ENCODE results near the gene IRAK4. TPM values are rescaled to one million over a fixed set of nuclear protein-coding genes. Genes with fewer than 3 reads are reported as not detected.

The IRAK4 gene
- total RNA-seq: 10 to 100 TPM; 18.5 to 28.0 TPM
- polyA plus RNA-seq: 10 to 100 TPM in 1 of 2 donors, 1 to 10 TPM in 1; 9.4 to 17.1 TPM
- long read RNA-seq, donor 1, full-length matches to known transcripts: 4 of 4 reads
- long read RNA-seq, donor 1, partial matches to known transcripts: 0 of 4 reads
- long read RNA-seq, donor 1, other reads (novel, unspliced or antisense): 0 of 4 reads
- long read RNA-seq, donor 2, partial matches to known transcripts: 0 of 1 reads
- long read RNA-seq, donor 2, other reads (novel, unspliced or antisense): 0 of 1 reads
- long read RNA-seq, donor 3: 0 reads
- long read RNA-seq, donor 4: 0 reads
- long read RNA-seq, donor 5, full-length matches to known transcripts: 5 of 5 reads
- long read RNA-seq, donor 5, partial matches to known transcripts: 0 of 5 reads
- long read RNA-seq, donor 5, other reads (novel, unspliced or antisense): 0 of 5 reads

DNA sequence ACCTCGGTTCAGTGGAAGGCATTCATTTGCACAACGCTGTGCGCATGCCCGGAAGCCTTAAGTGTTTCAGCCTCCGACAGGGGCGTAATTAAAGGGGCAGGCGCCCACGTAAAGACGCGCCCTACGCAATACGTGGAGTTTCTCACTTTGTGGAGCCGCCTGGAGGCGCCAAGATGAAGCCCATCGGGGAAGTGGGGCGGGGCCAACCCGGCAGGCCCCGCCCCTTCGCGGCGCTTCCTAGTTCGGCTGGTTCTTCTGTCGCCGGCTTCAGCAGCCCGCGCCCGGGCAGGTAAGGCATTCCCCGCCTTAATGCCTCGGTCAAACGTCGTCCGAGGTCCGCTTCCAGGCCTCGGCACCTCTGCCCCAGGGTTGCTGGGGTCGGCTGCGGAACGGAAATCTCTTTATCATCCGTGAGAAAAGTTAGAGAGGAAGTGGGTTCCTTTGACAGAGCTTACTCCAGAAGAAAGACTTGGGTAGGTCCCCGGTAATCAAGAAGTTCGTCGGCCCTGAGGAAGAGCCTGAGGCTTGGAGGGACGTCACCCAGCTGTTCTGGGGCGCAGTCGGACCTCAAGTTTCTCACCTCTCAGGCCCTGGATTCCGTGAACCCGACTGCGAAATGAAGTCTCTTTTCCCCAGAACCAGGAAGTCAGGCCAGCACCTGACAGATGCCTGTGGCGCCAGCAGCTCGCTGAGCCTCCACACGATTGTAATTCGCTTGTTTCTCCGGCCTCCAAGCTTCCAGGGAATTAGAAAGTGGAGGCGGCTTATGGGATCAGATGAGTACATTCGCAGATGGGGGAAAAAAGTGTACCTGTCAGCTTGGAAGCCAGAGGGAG, at the start of gene IRAK4, which contains the start of gene PUS7L:
Gene IRAK4 (plus strand): TSS at position 224 of the 836 bp plus-strand sequence. CDS start 9,161 bp downstream, outside the sequence.
Gene PUS7L (minus strand): TSS at position 63 of the 836 bp plus-strand sequence. CDS start 3,545 bp downstream, outside the sequence.
- peak within 1 kb of the TSS; percentile 87 to 91 for H3K27ac ChIP-seq (ENCODE audit: low read depth in 1 of 2, low read length in 1 of 2)
- H3K9ac ChIP-seq (ENCODE audit: insufficient read depth in 1 of 2, low read length in 2 of 2): peak within 1 kb of the TSS; percentile 78 to 90
- 0 to 1% methylated on average over 54 of the region's 54 CpGs for WGBS, 2 donors
- peaks cover 0 to 7% (median under 1%) of the 10 kb centered on the region in 4 donors for H3K36me3 ChIP-seq (ENCODE audit: control insufficient read depth in 4 of 4, insufficient read depth in 4 of 4, low read length in 4 of 4)
- TF ChIP-seq, protein P1, sequence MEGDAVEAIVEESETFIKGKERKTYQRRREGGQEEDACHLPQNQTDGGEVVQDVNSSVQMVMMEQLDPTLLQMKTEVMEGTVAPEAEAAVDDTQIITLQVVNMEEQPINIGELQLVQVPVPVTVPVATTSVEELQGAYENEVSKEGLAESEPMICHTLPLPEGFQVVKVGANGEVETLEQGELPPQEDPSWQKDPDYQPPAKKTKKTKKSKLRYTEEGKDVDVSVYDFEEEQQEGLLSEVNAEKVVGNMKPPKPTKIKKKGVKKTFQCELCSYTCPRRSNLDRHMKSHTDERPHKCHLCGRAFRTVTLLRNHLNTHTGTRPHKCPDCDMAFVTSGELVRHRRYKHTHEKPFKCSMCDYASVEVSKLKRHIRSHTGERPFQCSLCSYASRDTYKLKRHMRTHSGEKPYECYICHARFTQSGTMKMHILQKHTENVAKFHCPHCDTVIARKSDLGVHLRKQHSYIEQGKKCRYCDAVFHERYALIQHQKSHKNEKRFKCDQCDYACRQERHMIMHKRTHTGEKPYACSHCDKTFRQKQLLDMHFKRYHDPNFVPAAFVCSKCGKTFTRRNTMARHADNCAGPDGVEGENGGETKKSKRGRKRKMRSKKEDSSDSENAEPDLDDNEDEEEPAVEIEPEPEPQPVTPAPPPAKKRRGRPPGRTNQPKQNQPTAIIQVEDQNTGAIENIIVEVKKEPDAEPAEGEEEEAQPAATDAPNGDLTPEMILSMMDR (IDR thresholded peaks at IDR 0.05; ENCODE audit: control extremely low read depth, extremely low read depth): peak; percentile 43
- no peaks in the 10 kb centered on the region for H3K27me3 ChIP-seq (ENCODE audit: control insufficient read depth in 3 of 3, insufficient read depth in 3 of 3, low read length in 2 of 3)
- DNase-seq (peak; percentile 96 to 98 (median 98)), ATAC-seq (ENCODE audit: insufficient read depth, low FRiP score) (peak; percentile 98)
- H3K4me3 ChIP-seq: peak within 1 kb of the TSS; percentile 75
- H3K4me1 ChIP-seq (ENCODE audit: control insufficient read depth in 5 of 5, insufficient read depth in 5 of 5, low read length in 5 of 5): peaks cover 2 to 18% (median 12%) of the 10 kb centered on the region in 5 donors
- no peaks in the 10 kb centered on the region for H3K9me3 ChIP-seq (ENCODE audit: control insufficient read depth in 4 of 4, insufficient read depth in 3 of 4, low read length in 3 of 4)

DNA sequence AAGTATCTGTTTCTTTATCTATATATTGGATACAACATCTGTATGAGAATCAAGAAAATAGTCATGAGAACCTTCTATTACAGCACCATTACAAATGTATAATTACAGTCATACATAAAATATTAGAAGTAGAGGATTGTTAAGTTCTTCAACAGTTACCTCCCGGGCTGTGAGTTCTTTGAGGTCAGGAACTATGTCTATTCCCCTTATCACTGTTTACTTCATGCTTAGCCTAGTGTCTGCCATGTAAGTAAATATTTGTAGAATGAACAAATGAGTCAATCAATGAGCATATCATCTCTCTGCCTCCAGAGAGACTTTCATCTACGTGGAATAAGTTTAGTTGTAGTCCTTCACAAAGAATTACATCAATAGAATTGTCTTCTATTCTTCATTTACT, 47.4 kb upstream of the IRAK4 start:
- ATAC-seq (ENCODE audit: insufficient read depth, low FRiP score) (no peak), DNase-seq (no peak)
- Histone ChIP-seq H3K4me3 (no peak overlapping the region), H3K4me1 (ENCODE audit: control insufficient read depth in 5 of 5, insufficient read depth in 5 of 5, low read length in 5 of 5) (no peaks in the 10 kb centered on the region), H3K27me3 (ENCODE audit: control insufficient read depth in 3 of 3, insufficient read depth in 3 of 3, low read length in 2 of 3) (no peaks in the 10 kb centered on the region), H3K9me3 (ENCODE audit: control insufficient read depth in 4 of 4, insufficient read depth in 3 of 4, low read length in 3 of 4) (peaks cover 0 to 8% (median 0%) of the 10 kb centered on the region in 4 donors), H3K36me3 (ENCODE audit: control insufficient read depth in 4 of 4, insufficient read depth in 4 of 4, low read length in 4 of 4) (no peaks in the 10 kb centered on the region), H3K9ac (ENCODE audit: insufficient read depth in 1 of 2, low read length in 2 of 2) (no peak overlapping the region), H3K27ac (ENCODE audit: low read depth in 1 of 2, low read length in 1 of 2) (no peak overlapping the region)
- TF ChIP-seq, protein P1 (IDR thresholded peaks at IDR 0.05; ENCODE audit: control extremely low read depth, extremely low read depth): no peak
- whole genome bisulfite sequencing, 2 donors: 34 to 72% methylated on average over 2 of the region's 2 CpGs

DNA sequence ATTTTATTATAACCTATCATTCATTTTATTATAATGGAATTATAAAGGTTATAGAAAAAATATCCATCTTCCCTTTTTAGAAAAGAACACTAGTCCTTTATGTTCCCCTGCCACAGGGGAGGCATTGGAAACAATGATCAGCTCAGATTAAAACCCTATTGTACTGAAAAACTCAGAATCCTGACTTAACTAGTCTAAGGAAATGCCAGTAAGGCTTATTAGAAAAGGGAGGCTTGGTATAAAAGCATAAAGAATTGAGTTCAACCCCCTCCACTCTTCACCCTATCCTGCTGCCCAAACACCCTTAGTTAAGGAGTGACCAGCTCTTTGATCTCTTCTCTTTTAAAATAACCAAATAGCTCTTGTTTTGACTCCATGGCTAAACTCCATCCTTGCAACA, 36.1 kb upstream of the IRAK4 start:
- no peak for DNase-seq
- no peaks in the 10 kb centered on the region for H3K4me1 ChIP-seq (ENCODE audit: control insufficient read depth in 5 of 5, insufficient read depth in 5 of 5, low read length in 5 of 5)
- H3K9me3 ChIP-seq (ENCODE audit: control insufficient read depth in 4 of 4, insufficient read depth in 3 of 4, low read length in 3 of 4): no peaks in the 10 kb centered on the region
- no peak overlapping the region for H3K4me3 ChIP-seq
- no peak overlapping the region for H3K9ac ChIP-seq (ENCODE audit: insufficient read depth in 1 of 2, low read length in 2 of 2)
- H3K27ac ChIP-seq (ENCODE audit: low read depth in 1 of 2, low read length in 1 of 2): no peak overlapping the region
- no peaks in the 10 kb centered on the region for H3K36me3 ChIP-seq (ENCODE audit: control insufficient read depth in 4 of 4, insufficient read depth in 4 of 4, low read length in 4 of 4)
- H3K27me3 ChIP-seq (ENCODE audit: control insufficient read depth in 3 of 3, insufficient read depth in 3 of 3, low read length in 2 of 3): no peaks in the 10 kb centered on the region
- TF ChIP-seq, protein P1 (IDR thresholded peaks at IDR 0.05; ENCODE audit: control extremely low read depth, extremely low read depth): no peak
- ATAC-seq (ENCODE audit: insufficient read depth, low FRiP score): no peak

All from lung (tissue), 16 donors.